Coronary artery (tissue), 2 donors: ENCODE measurements around the gene SIK1.

Source experiments
- DNase-seq: peaks from one replicate; pipeline ENCODE4 v3.0.0-alpha.2; 2017; ENCODE audit warnings: low spot score
- H3K27ac ChIP-seq, 2 donors: fragments of 200-600 bp; sonication (generic); one replicate each; pipeline ENCODE4 v1.5.1; 2016 to 2019
- H3K4me3 ChIP-seq: fragments of 200-600 bp; sonication (generic); 2 replicates; pipeline ENCODE4 v1.5.1; 2016; ENCODE audit warnings: mild to moderate bottlenecking, moderate library complexity
- TF ChIP-seq, protein P1 (sequence below): fragments of 200-600 bp; sonication (generic); IDR thresholded peaks from one replicate; pipeline ENCODE4 v1.5.1; 2019; ENCODE audit warnings: antibody characterized with exemption

SIK1 gene

DNA sequence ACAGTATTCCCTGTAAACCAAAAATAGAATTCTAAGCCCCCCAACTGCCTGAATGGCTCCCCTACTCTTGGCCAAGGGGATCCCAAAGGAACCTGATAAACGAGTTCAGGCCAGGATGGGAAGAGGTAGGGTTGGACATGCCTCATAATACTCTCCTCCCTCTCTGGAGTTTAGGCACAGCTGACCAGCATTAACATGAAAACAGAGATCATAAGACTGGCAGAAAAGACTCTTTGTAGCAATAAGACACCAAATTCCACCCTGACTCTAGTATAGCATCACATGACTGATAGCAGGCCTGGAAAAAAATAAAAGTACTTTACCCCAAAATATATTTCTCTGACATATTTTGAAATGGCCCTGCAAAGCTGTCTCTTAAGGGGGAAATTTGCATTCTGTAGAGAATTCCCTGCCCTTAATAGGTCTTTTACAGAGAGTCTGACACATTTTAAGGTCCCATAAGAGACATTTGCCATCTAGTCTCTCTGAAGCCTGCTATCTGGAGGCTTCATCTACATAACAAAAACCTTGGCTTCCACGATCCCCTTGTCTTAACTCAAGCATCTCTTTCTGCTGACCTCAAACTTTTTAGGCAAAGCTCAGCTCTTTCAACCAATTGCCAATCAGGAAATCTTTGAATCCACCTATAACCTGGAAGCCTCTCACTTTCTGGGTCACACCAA is 55.9 kb downstream of the SIK1 start:
- TF ChIP-seq, protein P1, sequence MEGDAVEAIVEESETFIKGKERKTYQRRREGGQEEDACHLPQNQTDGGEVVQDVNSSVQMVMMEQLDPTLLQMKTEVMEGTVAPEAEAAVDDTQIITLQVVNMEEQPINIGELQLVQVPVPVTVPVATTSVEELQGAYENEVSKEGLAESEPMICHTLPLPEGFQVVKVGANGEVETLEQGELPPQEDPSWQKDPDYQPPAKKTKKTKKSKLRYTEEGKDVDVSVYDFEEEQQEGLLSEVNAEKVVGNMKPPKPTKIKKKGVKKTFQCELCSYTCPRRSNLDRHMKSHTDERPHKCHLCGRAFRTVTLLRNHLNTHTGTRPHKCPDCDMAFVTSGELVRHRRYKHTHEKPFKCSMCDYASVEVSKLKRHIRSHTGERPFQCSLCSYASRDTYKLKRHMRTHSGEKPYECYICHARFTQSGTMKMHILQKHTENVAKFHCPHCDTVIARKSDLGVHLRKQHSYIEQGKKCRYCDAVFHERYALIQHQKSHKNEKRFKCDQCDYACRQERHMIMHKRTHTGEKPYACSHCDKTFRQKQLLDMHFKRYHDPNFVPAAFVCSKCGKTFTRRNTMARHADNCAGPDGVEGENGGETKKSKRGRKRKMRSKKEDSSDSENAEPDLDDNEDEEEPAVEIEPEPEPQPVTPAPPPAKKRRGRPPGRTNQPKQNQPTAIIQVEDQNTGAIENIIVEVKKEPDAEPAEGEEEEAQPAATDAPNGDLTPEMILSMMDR, result no peak
- Histone ChIP-seq H3K27ac (no peak overlapping the region), H3K4me3 (no peak overlapping the region)
- DNase-seq, result no peak

DNA sequence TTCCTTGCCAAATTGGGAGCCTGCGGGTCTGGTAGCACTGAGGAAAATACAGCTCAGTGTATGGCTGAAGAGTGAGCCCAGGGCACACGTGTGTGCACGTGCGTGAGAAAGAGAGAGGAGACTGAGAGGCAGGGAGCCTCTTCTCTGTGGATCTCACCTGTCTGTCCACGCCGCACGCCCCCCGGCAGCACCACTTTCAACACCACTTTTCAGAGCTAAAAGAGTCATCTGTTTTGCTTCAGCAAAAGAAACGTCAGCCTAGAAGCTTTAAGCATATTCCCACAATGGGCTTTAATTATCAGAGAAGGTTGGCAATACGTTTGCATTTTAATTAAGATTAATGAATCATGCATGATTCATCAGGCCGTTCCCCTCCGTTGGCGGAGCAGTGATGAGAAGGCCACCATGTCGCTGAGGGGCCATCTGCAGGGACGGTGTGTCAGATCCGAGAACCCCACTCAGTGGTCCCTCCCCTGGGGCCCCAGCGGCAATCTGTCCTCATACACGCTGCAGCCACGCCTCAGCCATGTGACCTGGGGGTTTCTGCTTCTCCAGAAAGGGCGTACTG is 56.8 kb downstream of the SIK1 start:
- TF ChIP-seq, protein P1, result no peak
- H3K4me3 ChIP-seq, result no peak overlapping the region
- no peak overlapping the region for H3K27ac ChIP-seq
- DNase-seq, result no peak

DNA sequence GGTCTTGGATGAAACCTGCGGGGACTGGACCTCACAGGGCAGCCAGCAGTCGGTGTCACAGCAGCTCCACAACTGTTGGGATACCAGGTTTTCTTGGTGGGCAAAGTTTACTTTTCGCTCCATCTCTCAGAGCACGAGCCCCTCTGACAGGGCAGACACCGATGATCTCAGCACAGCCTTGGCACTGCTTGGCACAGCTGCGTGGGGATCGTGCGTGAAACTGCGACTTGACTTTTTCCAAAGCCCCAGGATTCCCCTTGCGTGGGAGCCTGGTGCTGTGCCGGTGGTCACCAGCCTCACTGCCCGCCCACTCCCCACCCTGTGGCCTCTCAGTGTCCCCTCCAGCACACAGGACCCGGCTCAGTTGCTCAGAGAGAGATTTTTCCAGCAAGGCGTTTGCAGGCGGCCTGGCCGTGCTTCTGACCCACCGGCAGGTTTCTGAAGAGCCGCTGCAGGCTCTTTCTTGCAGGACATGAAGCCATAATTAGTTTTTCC is 57.3 kb downstream of the SIK1 start:
- TF ChIP-seq, protein P1, result no peak
- no peak for DNase-seq
- Histone ChIP-seq H3K4me3 (no peak overlapping the region), H3K27ac (no peak overlapping the region)

DNA sequence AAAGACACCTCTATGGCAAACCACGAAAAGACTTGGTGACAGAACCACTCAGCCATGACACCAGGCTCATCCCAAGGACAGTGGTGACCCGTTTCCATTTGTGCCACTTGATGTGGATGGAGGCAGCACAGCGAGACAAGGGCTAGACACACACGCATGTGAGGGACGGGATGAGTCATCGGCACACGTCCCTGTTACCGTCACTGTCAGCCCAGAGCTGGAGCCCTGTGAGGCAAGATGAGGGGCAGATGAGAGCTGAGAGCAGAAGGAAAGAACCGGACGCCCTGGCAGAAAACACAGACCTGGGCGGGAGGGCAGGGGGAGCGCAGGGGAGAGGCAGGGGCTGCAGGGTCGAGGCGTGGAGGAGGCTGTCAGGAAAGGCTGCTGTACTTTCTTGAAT is 57.8 kb downstream of the SIK1 start:
- Histone ChIP-seq H3K4me3 (no peak overlapping the region), H3K27ac (no peak overlapping the region)
- TF ChIP-seq, protein P1, result no peak
- DNase-seq, result no peak

DNA sequence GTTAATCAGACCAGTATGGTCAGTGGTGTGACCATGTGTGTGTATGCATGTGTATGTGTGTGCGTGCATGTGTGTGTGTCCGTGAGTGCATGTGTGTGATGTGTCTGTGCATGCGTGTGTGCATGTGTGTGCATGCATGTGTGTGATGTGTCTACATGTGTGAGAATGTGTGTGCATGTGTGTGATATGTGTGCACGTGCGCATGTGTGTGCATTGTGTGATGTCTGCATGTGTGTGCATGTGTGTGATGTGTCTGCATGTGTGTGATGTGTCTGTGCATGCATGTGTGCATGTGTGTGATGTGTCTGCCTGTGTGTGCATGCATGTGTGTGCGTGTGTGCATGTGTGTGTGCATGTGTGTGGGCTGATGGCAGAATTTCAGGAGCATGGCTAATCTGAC is 58.2 kb downstream of the SIK1 start:
- TF ChIP-seq, protein P1, result no peak
- no peak for DNase-seq
- Histone ChIP-seq H3K27ac (no peak overlapping the region), H3K4me3 (no peak overlapping the region)

DNA sequence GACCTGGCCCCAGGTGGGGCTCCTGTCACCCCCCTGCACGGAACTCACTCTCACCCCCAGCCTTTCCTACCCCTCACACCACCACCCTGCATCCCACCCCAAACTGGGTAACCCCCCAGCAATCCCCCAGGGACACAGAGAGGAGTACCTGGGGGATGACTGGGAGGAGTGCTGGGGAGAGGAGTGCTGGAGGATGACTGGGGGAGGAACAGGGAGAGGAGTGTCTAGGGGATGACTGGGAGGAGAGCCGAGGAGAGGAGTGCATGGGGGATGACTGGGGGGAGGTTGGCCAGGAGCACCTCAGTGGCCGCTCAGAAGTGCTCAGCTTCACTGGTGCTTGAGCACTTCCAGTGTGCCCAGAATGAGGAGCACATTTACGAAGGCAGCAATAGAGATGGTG is 59.1 kb downstream of the SIK1 start:
- H3K4me3 ChIP-seq, result no peak overlapping the region
- DNase-seq, result no peak
- TF ChIP-seq, protein P1, result no peak
- H3K27ac ChIP-seq, result no peak overlapping the region

DNA sequence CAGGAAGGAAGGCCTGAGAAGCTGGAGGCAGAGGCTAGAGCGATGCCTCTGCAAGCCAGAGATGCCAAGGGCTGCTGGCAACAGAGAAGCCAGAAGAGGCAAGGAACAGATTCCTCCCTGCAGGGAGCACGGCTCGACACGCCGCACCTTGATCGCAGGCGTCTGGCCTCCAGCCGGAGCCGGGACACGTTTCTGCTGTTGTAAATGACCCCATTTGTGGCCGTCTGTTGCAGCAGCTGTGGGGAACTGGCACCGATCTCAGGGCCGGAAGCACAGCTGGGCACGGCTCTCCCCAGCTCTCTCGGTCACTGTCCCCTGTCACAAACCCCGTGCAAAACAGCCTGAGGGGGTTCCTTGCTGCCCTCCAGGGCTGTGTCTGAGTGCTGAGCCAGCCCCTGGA is 59.6 kb downstream of the SIK1 start:
- Histone ChIP-seq H3K4me3 (no peak overlapping the region), H3K27ac (no peak overlapping the region)
- DNase-seq, result no peak
- TF ChIP-seq, protein P1, result no peak
